ENCODE data around the gene KIAA0753.
"Not testable (repeated sequence)": the region's sequence is repeated elsewhere in the genome, so short reads cannot be mapped to it uniquely, and the experiment has no call there.

KIAA0753 gene

GRCh38 chr17:6596511-6596910, 44.0 kb downstream of the KIAA0753 start:
- H3K4me1 ChIP-seq (ENCODE audit: low read length), result no peaks in the 10 kb centered on the region
- H3K36me3 ChIP-seq (replicated peaks; ENCODE audit: insufficient read depth, low read length), result no peaks in the 10 kb centered on the region
- TF ChIP-seq EZH2 (optimal IDR thresholded peaks at IDR 0.05; ENCODE audit: low read depth, low read length) (no peak), EZH2phosphoT487 (IDR thresholded peaks at IDR 0.05; ENCODE audit: low read length) (no peak)
- no peak for DNase-seq
- no peak overlapping the region for H3K4me2 ChIP-seq (ENCODE audit: low read depth, low read length)
- H3K79me2 ChIP-seq (ENCODE audit: low read length), result no peaks in the 10 kb centered on the region
- no peak overlapping the region for H3K9ac ChIP-seq (ENCODE audit: low read length)
- no peaks in the 10 kb centered on the region for H3K9me2 ChIP-seq (replicated peaks; ENCODE audit: insufficient read depth, low read length)
- no peak overlapping the region for H3K4me3 ChIP-seq (ENCODE audit: low read length)
- H2AFZ ChIP-seq (ENCODE audit: low read length), result no peak overlapping the region
- no peak overlapping the region for H3K27ac ChIP-seq (ENCODE audit: low read length)
- no peaks in the 10 kb centered on the region for H3K27me3 ChIP-seq (replicated peaks; ENCODE audit: insufficient read depth, low read length)
- H3K9me3 ChIP-seq (replicated peaks; ENCODE audit: insufficient read depth, low read length), result no peaks in the 10 kb centered on the region
- H3F3A ChIP-seq (ENCODE audit: insufficient read depth, low read length), result no peaks in the 10 kb centered on the region
- H4K20me1 ChIP-seq (ENCODE audit: insufficient read depth, low read length), result no peaks in the 10 kb centered on the region

GRCh38 chr17:6596081-6596480, 44.4 kb downstream of the KIAA0753 start:
- Histone ChIP-seq H3K9me3 (replicated peaks; ENCODE audit: insufficient read depth, low read length) (no peaks in the 10 kb centered on the region), H2AFZ (ENCODE audit: low read length) (no peak overlapping the region), H3K9me2 (replicated peaks; ENCODE audit: insufficient read depth, low read length) (no peaks in the 10 kb centered on the region), H3K4me2 (ENCODE audit: low read depth, low read length) (no peak overlapping the region), H4K20me1 (ENCODE audit: insufficient read depth, low read length) (no peaks in the 10 kb centered on the region), H3K4me1 (ENCODE audit: low read length) (no peaks in the 10 kb centered on the region), H3K4me3 (ENCODE audit: low read length) (no peak overlapping the region), H3F3A (ENCODE audit: insufficient read depth, low read length) (no peaks in the 10 kb centered on the region), H3K27me3 (replicated peaks; ENCODE audit: insufficient read depth, low read length) (no peaks in the 10 kb centered on the region), H3K9ac (ENCODE audit: low read length) (no peak overlapping the region), H3K27ac (ENCODE audit: low read length) (no peak overlapping the region), H3K79me2 (ENCODE audit: low read length) (no peaks in the 10 kb centered on the region), H3K36me3 (replicated peaks; ENCODE audit: insufficient read depth, low read length) (no peaks in the 10 kb centered on the region)
- TF ChIP-seq CTCF (IDR thresholded peaks at IDR 0.05; ENCODE audit: low read length), result no peak
- no peak for TF ChIP-seq EZH2phosphoT487 (IDR thresholded peaks at IDR 0.05; ENCODE audit: low read length)
- no peak for TF ChIP-seq EZH2 (optimal IDR thresholded peaks at IDR 0.05; ENCODE audit: low read depth, low read length)
- no peak for DNase-seq

- not testable (repeated sequence) for H3K9ac ChIP-seq (ENCODE audit: low read length); H3K79me2 ChIP-seq (ENCODE audit: low read length); H3K36me3 ChIP-seq (replicated peaks; ENCODE audit: insufficient read depth, low read length); H3K4me1 ChIP-seq (ENCODE audit: low read length); H3K4me3 ChIP-seq (ENCODE audit: low read length); H4K20me1 ChIP-seq (ENCODE audit: insufficient read depth, low read length); H2AFZ ChIP-seq (ENCODE audit: low read length); H3K4me2 ChIP-seq (ENCODE audit: low read depth, low read length); H3K27ac ChIP-seq (ENCODE audit: low read length); H3K27me3 ChIP-seq (replicated peaks; ENCODE audit: insufficient read depth, low read length); H3K9me3 ChIP-seq (replicated peaks; ENCODE audit: insufficient read depth, low read length); H3K9me2 ChIP-seq (replicated peaks; ENCODE audit: insufficient read depth, low read length); DNase-seq; H3F3A ChIP-seq (ENCODE audit: insufficient read depth, low read length)
Observed at GRCh38 chr17:6593371-6593770, 47.1 kb downstream of the KIAA0753 start.

GRCh38 chr17:6592173-6592572, 48.3 kb downstream of the KIAA0753 start:
- no peak for TF ChIP-seq EZH2 (optimal IDR thresholded peaks at IDR 0.05; ENCODE audit: low read depth, low read length)
- TF ChIP-seq EZH2phosphoT487 (IDR thresholded peaks at IDR 0.05; ENCODE audit: low read length), result no peak
- no peak for TF ChIP-seq CTCF (IDR thresholded peaks at IDR 0.05; ENCODE audit: low read length)
- no peak overlapping the region for H3K4me2 ChIP-seq (ENCODE audit: low read depth, low read length)
- H3F3A ChIP-seq (ENCODE audit: insufficient read depth, low read length), result no peaks in the 10 kb centered on the region
- no peak overlapping the region for H3K27ac ChIP-seq (ENCODE audit: low read length)
- no peaks in the 10 kb centered on the region for H3K4me1 ChIP-seq (ENCODE audit: low read length)
- H3K9ac ChIP-seq (ENCODE audit: low read length), result no peak overlapping the region
- no peaks in the 10 kb centered on the region for H3K79me2 ChIP-seq (ENCODE audit: low read length)
- H2AFZ ChIP-seq (ENCODE audit: low read length), result no peak overlapping the region
- no peaks in the 10 kb centered on the region for H3K9me2 ChIP-seq (replicated peaks; ENCODE audit: insufficient read depth, low read length)
- H3K9me3 ChIP-seq (replicated peaks; ENCODE audit: insufficient read depth, low read length), result no peaks in the 10 kb centered on the region
- H3K36me3 ChIP-seq (replicated peaks; ENCODE audit: insufficient read depth, low read length), result no peaks in the 10 kb centered on the region; the same call in 1 of the 2 replicates
- no peak overlapping the region for H3K4me3 ChIP-seq (ENCODE audit: low read length)
- no peak for DNase-seq
- no peaks in the 10 kb centered on the region for H4K20me1 ChIP-seq (ENCODE audit: insufficient read depth, low read length)
- H3K27me3 ChIP-seq (replicated peaks; ENCODE audit: insufficient read depth, low read length), result no peaks in the 10 kb centered on the region

All from MM.1S (cell line).